ENCODE data around the gene ZFYVE16.

ZFYVE16 gene

DNA sequence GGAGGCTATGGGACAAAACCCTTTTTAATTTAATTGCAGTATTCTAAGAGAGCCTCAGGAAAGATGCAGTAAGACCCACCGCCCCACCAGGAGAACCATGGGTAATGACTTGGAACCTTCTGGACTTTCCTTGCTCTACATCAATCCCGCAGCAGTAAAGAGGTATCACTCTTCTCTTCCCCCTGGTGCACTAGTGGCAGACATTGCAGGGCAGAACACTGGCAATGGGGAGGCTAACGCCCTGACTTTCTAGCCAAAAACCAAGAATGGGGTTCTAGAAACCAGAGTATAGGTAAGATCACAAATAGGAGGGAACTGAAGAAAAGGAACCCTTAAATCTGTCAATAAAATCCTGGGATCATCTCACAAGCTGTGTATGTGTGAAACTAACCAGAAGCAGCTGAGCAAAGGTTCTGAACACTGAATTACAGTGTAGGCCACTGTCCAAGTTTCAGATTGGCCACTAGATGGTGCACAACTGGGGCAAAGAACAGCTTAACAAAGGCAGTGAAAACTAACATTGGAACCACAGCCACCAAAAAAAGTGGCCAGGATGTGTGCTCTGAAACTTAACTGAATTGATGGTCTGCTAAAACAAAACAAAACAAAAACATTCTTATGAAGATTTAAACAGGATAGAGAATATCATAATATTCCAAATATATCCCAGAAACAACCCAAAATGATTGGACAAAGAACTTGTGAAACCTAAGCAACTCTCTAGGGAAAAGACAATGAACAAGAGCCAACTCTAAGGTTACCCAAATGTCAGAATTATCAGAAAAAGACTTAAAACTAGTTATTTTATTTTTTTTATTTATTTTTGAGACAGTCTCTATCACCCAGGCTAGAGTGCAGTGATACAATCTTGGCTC is 73.4 kb downstream of the ZFYVE16 start (continued):
- TF ChIP-seq, protein P1, sequence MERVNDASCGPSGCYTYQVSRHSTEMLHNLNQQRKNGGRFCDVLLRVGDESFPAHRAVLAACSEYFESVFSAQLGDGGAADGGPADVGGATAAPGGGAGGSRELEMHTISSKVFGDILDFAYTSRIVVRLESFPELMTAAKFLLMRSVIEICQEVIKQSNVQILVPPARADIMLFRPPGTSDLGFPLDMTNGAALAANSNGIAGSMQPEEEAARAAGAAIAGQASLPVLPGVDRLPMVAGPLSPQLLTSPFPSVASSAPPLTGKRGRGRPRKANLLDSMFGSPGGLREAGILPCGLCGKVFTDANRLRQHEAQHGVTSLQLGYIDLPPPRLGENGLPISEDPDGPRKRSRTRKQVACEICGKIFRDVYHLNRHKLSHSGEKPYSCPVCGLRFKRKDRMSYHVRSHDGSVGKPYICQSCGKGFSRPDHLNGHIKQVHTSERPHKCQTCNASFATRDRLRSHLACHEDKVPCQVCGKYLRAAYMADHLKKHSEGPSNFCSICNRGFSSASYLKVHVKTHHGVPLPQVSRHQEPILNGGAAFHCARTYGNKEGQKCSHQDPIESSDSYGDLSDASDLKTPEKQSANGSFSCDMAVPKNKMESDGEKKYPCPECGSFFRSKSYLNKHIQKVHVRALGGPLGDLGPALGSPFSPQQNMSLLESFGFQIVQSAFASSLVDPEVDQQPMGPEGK (CRISPR knock-in tag; IDR thresholded peaks at IDR 0.05; ENCODE audit: borderline replicate concordance) = no peak
- TF ChIP-seq ESRRG (CRISPR knock-in tag; IDR thresholded peaks at IDR 0.05) = no peak
- TF ChIP-seq ZNF70 (CRISPR knock-in tag; IDR thresholded peaks at IDR 0.05) = no peak
- TF ChIP-seq ISL1 (CRISPR knock-in tag; IDR thresholded peaks at IDR 0.05) = no peak

DNA sequence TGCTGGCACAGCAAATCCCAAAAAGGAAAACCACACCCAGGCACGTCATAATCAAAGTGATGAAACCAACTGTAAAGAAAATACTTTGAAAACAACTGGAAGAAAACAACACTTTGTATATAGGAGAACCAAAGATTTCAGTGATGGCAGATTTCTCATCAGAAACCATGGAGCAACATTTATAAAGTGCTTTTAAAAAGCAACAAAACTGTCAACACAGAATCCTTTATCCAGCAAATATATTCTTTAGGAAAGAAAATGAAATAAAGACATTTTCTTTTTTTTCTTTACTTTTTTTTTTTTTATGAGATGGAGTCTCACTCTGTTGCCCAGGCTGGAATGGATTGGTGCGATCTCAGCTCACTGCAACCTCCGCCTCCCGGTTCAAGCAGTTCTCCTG is 74.7 kb downstream of the ZFYVE16 start:
- TF ChIP-seq ZNF70 (CRISPR knock-in tag; IDR thresholded peaks at IDR 0.05) = no peak
- TF ChIP-seq ZC3H10 (CRISPR knock-in tag; IDR thresholded peaks at IDR 0.05) = no peak
- TF ChIP-seq, protein P2, sequence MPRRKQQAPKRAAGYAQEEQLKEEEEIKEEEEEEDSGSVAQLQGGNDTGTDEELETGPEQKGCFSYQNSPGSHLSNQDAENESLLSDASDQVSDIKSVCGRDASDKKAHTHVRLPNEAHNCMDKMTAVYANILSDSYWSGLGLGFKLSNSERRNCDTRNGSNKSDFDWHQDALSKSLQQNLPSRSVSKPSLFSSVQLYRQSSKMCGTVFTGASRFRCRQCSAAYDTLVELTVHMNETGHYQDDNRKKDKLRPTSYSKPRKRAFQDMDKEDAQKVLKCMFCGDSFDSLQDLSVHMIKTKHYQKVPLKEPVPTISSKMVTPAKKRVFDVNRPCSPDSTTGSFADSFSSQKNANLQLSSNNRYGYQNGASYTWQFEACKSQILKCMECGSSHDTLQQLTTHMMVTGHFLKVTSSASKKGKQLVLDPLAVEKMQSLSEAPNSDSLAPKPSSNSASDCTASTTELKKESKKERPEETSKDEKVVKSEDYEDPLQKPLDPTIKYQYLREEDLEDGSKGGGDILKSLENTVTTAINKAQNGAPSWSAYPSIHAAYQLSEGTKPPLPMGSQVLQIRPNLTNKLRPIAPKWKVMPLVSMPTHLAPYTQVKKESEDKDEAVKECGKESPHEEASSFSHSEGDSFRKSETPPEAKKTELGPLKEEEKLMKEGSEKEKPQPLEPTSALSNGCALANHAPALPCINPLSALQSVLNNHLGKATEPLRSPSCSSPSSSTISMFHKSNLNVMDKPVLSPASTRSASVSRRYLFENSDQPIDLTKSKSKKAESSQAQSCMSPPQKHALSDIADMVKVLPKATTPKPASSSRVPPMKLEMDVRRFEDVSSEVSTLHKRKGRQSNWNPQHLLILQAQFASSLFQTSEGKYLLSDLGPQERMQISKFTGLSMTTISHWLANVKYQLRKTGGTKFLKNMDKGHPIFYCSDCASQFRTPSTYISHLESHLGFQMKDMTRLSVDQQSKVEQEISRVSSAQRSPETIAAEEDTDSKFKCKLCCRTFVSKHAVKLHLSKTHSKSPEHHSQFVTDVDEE (CRISPR knock-in tag; IDR thresholded peaks at IDR 0.05) = no peak
- TF ChIP-seq ISL1 (CRISPR knock-in tag; IDR thresholded peaks at IDR 0.05) = no peak
- no peak for TF ChIP-seq TCF4 (CRISPR knock-in tag; IDR thresholded peaks at IDR 0.05; ENCODE audit: borderline replicate concordance)
- TF ChIP-seq, protein P1 (CRISPR knock-in tag; IDR thresholded peaks at IDR 0.05; ENCODE audit: borderline replicate concordance) = no peak
- no peak for TF ChIP-seq SNAI2 (CRISPR knock-in tag; IDR thresholded peaks at IDR 0.05)
- TF ChIP-seq RARB (CRISPR knock-in tag; IDR thresholded peaks at IDR 0.05) = no peak
- no peak for TF ChIP-seq ZFP3 (CRISPR knock-in tag; IDR thresholded peaks at IDR 0.05)
- TF ChIP-seq ZNF8 (CRISPR knock-in tag; IDR thresholded peaks at IDR 0.05) = no peak
- no peak for TF ChIP-seq BACH2 (CRISPR knock-in tag; IDR thresholded peaks at IDR 0.05; ENCODE audit: borderline replicate concordance)
- TF ChIP-seq, protein P3, sequence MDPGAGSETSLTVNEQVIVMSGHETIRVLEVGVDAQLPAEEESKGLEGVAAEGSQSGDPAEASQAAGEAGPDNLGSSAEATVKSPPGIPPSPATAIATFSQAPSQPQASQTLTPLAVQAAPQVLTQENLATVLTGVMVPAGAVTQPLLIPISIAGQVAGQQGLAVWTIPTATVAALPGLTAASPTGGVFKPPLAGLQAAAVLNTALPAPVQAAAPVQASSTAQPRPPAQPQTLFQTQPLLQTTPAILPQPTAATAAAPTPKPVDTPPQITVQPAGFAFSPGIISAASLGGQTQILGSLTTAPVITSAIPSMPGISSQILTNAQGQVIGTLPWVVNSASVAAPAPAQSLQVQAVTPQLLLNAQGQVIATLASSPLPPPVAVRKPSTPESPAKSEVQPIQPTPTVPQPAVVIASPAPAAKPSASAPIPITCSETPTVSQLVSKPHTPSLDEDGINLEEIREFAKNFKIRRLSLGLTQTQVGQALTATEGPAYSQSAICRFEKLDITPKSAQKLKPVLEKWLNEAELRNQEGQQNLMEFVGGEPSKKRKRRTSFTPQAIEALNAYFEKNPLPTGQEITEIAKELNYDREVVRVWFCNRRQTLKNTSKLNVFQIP (CRISPR knock-in tag; IDR thresholded peaks at IDR 0.05; ENCODE audit: borderline replicate concordance, low read depth) = no peak
- TF ChIP-seq CSDC2 (CRISPR knock-in tag; IDR thresholded peaks at IDR 0.05) = no peak
- TF ChIP-seq TOX (CRISPR knock-in tag; IDR thresholded peaks at IDR 0.05; ENCODE audit: borderline replicate concordance) = no peak
- TF ChIP-seq, protein P4, sequence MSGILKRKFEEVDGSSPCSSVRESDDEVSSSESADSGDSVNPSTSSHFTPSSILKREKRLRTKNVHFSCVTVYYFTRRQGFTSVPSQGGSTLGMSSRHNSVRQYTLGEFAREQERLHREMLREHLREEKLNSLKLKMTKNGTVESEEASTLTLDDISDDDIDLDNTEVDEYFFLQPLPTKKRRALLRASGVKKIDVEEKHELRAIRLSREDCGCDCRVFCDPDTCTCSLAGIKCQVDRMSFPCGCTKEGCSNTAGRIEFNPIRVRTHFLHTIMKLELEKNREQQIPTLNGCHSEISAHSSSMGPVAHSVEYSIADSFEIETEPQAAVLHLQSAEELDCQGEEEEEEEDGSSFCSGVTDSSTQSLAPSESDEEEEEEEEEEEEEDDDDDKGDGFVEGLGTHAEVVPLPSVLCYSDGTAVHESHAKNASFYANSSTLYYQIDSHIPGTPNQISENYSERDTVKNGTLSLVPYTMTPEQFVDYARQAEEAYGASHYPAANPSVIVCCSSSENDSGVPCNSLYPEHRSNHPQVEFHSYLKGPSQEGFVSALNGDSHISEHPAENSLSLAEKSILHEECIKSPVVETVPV (CRISPR knock-in tag; IDR thresholded peaks at IDR 0.05) = no peak
- no peak for TF ChIP-seq OSR1 (CRISPR knock-in tag; IDR thresholded peaks at IDR 0.05)
- no peak for TF ChIP-seq ARNTL (CRISPR knock-in tag; IDR thresholded peaks at IDR 0.05; ENCODE audit: borderline replicate concordance, low read depth)
- ATAC-seq = no peak

DNA sequence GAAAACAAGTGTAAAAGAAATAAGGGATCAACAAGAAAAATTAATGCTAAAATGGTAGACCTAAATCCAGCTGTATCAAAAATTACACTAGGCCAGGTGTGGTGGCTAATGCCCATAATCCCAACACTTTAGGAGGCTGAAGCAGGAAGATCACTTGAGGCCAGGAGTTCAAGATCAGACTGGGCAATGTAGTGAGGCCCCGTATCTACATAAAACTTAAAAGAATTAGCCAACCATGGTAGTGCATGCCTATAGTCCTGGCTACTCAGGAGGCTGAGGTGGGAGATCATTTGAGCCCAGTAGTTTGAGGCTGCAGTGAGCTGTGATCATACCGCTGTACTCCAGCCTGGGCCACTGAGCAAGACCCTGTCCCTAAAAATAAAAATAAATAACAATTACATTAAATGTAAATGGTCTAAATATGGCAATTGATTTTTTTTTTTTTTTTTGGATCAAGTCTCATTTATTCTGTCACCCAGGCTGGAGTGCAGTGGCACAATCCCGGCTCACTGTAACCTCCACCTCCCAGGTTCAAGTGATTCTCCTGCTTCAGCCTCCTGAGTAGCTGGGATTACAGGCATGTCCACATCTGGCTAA is 75.9 kb downstream of the ZFYVE16 start:
- no peak for ATAC-seq
- TF ChIP-seq ARNTL (CRISPR knock-in tag; IDR thresholded peaks at IDR 0.05; ENCODE audit: borderline replicate concordance, low read depth) (no peak), ZNF565 (CRISPR knock-in tag; conservative IDR thresholded peaks at IDR 0.05; ENCODE audit: low read depth) (no peak), ESRRG (CRISPR knock-in tag; IDR thresholded peaks at IDR 0.05) (no peak), SNAI2 (CRISPR knock-in tag; IDR thresholded peaks at IDR 0.05) (no peak)
